Heart right ventricle (tissue), 12 donors: ENCODE results near the gene SLC10A3. TPM values are rescaled to one million over a fixed set of nuclear protein-coding genes. Genes with fewer than 3 reads are reported as not detected.

Experiments used
- microRNA-seq, 2 donors: library from miRNA; unstranded; fragments of <30 nt; microRNA quantifications; one replicate each; pipeline ENCODE4 v1.2.0, GENCODE V29; 2021
- polyA plus RNA-seq, 2 donors: library from polyadenylated mRNA; stranded (reverse); fragments of 200-250 nt; gene quantifications; one replicate each; pipeline ENCODE4 v1.2.3, GENCODE V29; 2013
- total RNA-seq, 10 donors: library from RNA; stranded (reverse); fragmentation: NEBNext Ultra II Directional in 3 of 10; extraction: Animal tissue kit (Norgen Biotek cat#: 25700) in 3 of 10; gene quantifications; one replicate each; pipeline versions ENCODE4 v1.2.1 to v1.2.4, GENCODE V29; 2021 to 2023
- donor health status: ischemic (EF 13 %, LVEDD 7.1; RV severe dilation, severe dysfunction).
- donor health status: healthy with polysubstance abuse.
- donor health status: DM: no; HTN: yes; CAD: no.
- donor health status: DM: no; HTN: no; CAD: no.
- donor health status: ischemic (EF 25% LVEDD 6.9; RV normal size, moderate dysfunction).
- donor health status: ischemic (EF 25% LVEDD 5.7; RV mildly dilated, moderate dysfunction).
- donor health status: healthy.
- donor health status: nonischemic (EF 11% LVEDD 7.7; RV severe dilation, severe dysfunction).
- donor health status: DM: yes; HTN: yes; CAD: no.
- donor health status: PGD.
- donor health status: ischemic (EF 29% LVEDD 5.4; RV normal size, mild dysfunction).
- donor health status: nonischemic (EF 23%, LVEDD 6.1; RV moderate dilation, normal function).

Gene SLC10A3
- total and polyA plus RNA-seq, 12 donors, result 8.7 to 38.1 (median 12.1) TPM

Small RNA genes lying within 50 kb of the gene (microRNA-seq; reads per million reads assigned to microRNA genes)
- gene MIR6858, result 0 reads per million in 2 donors

Other genes with a start within 250 kb of the SLC10A3 start
- not detected for gene OPN1MW3, start 233.0 kb downstream of the SLC10A3 start, total RNA-seq
- gene OPN1MW3, start 233.0 kb downstream of the SLC10A3 start, polyA plus RNA-seq, result not detected
- gene TEX28, start 195.5 kb downstream of the SLC10A3 start, total RNA-seq, result not detected
- not detected for gene TEX28, start 195.5 kb downstream of the SLC10A3 start, polyA plus RNA-seq
- 10 to 100 TPM in 5 of 10 donors, 1 to 10 TPM in 5; 3.7 to 14.1 (median 9.2) TPM for gene TKTL1, start 194.8 kb downstream of the SLC10A3 start, total RNA-seq
- 1 to 10 TPM; 2.6 to 5.7 TPM for gene TKTL1, start 194.8 kb downstream of the SLC10A3 start, polyA plus RNA-seq
- 100 to 1,000 TPM; 139 to 288 (median 181) TPM for gene FLNA, start 116.0 kb downstream of the SLC10A3 start, total RNA-seq
- 100 to 1,000 TPM; 368 to 442 TPM for gene FLNA, start 116.0 kb downstream of the SLC10A3 start, polyA plus RNA-seq
- 10 to 100 TPM; 47.8 to 74.1 (median 59.6) TPM for gene EMD, start 111.3 kb downstream of the SLC10A3 start, total RNA-seq
- gene EMD, start 111.3 kb downstream of the SLC10A3 start, polyA plus RNA-seq, result 100 to 1,000 TPM in 1 of 2 donors, 10 to 100 TPM in 1; 54.8 to 170 TPM
- gene RPL10, start 92.3 kb downstream of the SLC10A3 start, total RNA-seq, result 1,000 to 10,000 TPM; 1,543 to 2,503 (median 1,867) TPM
- gene RPL10, start 92.3 kb downstream of the SLC10A3 start, polyA plus RNA-seq, result 1,000 to 10,000 TPM; 2,102 to 7,085 TPM
- gene DNASE1L1, start 81.4 kb downstream of the SLC10A3 start, total RNA-seq, result 10 to 100 TPM; 35.2 to 57.1 (median 46.9) TPM
- gene DNASE1L1, start 81.4 kb downstream of the SLC10A3 start, polyA plus RNA-seq, result 10 to 100 TPM; 27.2 to 55.0 TPM
- 10 to 100 TPM; 28.4 to 42.6 (median 33.7) TPM for gene TAFAZZIN, start 79.1 kb downstream of the SLC10A3 start, total RNA-seq
- gene TAFAZZIN, start 79.1 kb downstream of the SLC10A3 start, polyA plus RNA-seq, result 100 to 1,000 TPM in 1 of 2 donors, 10 to 100 TPM in 1; 38.2 to 112 TPM
- gene ATP6AP1, start 62.0 kb downstream of the SLC10A3 start, total RNA-seq, result 100 to 1,000 TPM in 3 of 10 donors, 10 to 100 TPM in 7; 69.5 to 113 (median 90.6) TPM
- gene ATP6AP1, start 62.0 kb downstream of the SLC10A3 start, polyA plus RNA-seq, result 100 to 1,000 TPM in 1 of 2 donors, 10 to 100 TPM in 1; 26.0 to 103 TPM
- gene GDI1, start 53.5 kb downstream of the SLC10A3 start, total RNA-seq, result 100 to 1,000 TPM in 1 of 10 donors, 10 to 100 TPM in 9; 67.5 to 101 (median 77.5) TPM
- gene GDI1, start 53.5 kb downstream of the SLC10A3 start, polyA plus RNA-seq, result 100 to 1,000 TPM; 111 to 117 TPM
- gene FAM50A, start 46.5 kb downstream of the SLC10A3 start, total RNA-seq, result 10 to 100 TPM; 25.5 to 59.9 (median 34.7) TPM
- gene FAM50A, start 46.5 kb downstream of the SLC10A3 start, polyA plus RNA-seq, result 100 to 1,000 TPM; 134 to 167 TPM
- 10 to 100 TPM; 11.6 to 35.3 (median 16.7) TPM for gene PLXNA3, start 32.3 kb downstream of the SLC10A3 start, total RNA-seq
- gene PLXNA3, start 32.3 kb downstream of the SLC10A3 start, polyA plus RNA-seq, result 10 to 100 TPM in 1 of 2 donors, 1 to 10 TPM in 1; 9.7 to 18.9 TPM
- 10 to 100 TPM; 13.7 to 21.3 (median 17.7) TPM for gene LAGE3, start 11.3 kb downstream of the SLC10A3 start, total RNA-seq
- gene LAGE3, start 11.3 kb downstream of the SLC10A3 start, polyA plus RNA-seq, result 10 to 100 TPM in 1 of 2 donors, 1 to 10 TPM in 1; 7.5 to 38.2 TPM
- 10 to 100 TPM; 45.8 to 69.4 (median 50.4) TPM for gene UBL4A, start 4.0 kb downstream of the SLC10A3 start, total RNA-seq
- gene UBL4A, start 4.0 kb downstream of the SLC10A3 start, polyA plus RNA-seq, result 10 to 100 TPM; 33.1 to 48.3 TPM
- gene FAM3A, start 25.6 kb upstream of the SLC10A3 start, total RNA-seq, result 10 to 100 TPM; 36.5 to 73.9 (median 48.4) TPM
- gene FAM3A, start 25.6 kb upstream of the SLC10A3 start, polyA plus RNA-seq, result 10 to 100 TPM; 69.1 to 76.6 TPM
- 10 to 100 TPM in 4 of 10 donors, 1 to 10 TPM in 6; 5.0 to 20.9 (median 8.5) TPM for gene G6PD, start 56.2 kb upstream of the SLC10A3 start, total RNA-seq
- gene G6PD, start 56.2 kb upstream of the SLC10A3 start, polyA plus RNA-seq, result 10 to 100 TPM; 10.3 to 19.2 TPM
- 10 to 100 TPM; 11.6 to 21.7 (median 15.1) TPM for gene IKBKG, start 57.0 kb upstream of the SLC10A3 start, total RNA-seq
- 10 to 100 TPM; 14.6 to 27.0 TPM for gene IKBKG, start 57.0 kb upstream of the SLC10A3 start, polyA plus RNA-seq
- not detected for gene CTAG1A, start 94.5 kb upstream of the SLC10A3 start, total RNA-seq
- not detected for gene CTAG1A, start 94.5 kb upstream of the SLC10A3 start, polyA plus RNA-seq
- not detected for gene CTAG1B, start 128.7 kb upstream of the SLC10A3 start, total RNA-seq
- not detected for gene CTAG1B, start 128.7 kb upstream of the SLC10A3 start, polyA plus RNA-seq
- not detected for gene CTAG2, start 162.9 kb upstream of the SLC10A3 start, total RNA-seq
- gene CTAG2, start 162.9 kb upstream of the SLC10A3 start, polyA plus RNA-seq, result not detected